Renal cortical epithelial cell (primary cell): ENCODE measurements around the gene LEKR1. TPM values are rescaled to one million over a fixed set of nuclear protein-coding genes. Genes with fewer than 3 reads are reported as not detected.

Experiments used
- total RNA-seq: library from RNA; depleted of rRNA; stranded (reverse); fragments of >200 nt; gene quantifications from 2 replicates; pipeline ENCODE4 v1.2.3, GENCODE V29; 2014

LEKR1 gene
- total RNA-seq, 1 donor from 2014 or later: 1.4 TPM

Other genes with a start within 250 kb of the LEKR1 start
- 70.8 and 90.6 TPM in 2 replicates for gene TIPARP, start 151.8 kb upstream of the LEKR1 start, total RNA-seq